Measurements from ENCODE around the gene UBTD2.
"Not testable (repeated sequence)": the region's sequence is repeated elsewhere in the genome, so short reads cannot be mapped to it uniquely, and the experiment has no call there.

Gene UBTD2, protein sequence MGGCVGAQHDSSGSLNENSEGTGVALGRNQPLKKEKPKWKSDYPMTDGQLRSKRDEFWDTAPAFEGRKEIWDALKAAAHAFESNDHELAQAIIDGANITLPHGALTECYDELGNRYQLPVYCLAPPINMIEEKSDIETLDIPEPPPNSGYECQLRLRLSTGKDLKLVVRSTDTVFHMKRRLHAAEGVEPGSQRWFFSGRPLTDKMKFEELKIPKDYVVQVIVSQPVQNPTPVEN

DNA sequence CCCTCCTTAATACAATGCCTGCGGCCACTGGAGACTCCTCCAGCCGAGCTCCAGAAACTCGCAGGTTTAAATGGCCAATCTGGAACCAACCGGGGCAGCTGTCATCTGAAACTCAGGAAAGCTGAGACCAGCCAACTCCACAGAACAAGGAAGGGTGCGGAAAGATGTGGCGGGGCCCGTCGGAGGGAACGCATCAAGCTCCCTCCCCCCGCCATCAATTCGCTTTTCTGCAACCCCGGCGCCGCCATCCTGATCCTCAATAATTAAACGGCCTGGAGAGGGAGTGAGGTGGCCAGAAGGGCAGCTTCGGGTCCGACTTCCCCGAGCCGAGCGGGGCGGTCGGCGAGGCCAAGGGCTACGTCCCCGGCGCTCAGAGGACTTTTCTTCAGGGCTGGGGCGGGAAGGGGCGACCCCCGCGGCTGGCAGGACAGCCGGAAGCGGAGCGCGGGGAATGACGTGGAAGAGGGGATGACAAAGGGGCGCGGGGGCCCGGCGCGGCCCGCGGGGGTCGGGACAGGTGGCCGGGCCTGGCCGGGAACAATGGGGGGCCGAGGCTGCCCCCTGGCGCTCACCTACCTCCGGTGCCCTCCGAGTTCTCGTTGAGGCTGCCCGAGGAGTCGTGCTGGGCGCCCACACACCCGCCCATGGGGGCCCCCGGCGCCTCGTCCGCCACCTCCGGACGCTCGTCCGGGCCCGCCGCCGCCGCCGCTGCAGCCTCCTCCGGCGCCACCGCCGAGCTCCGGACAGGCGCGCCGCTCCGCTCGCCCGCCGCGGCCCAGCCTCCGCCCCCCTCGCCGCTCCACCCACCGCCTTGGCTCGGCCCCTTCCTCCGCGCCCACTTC, at the start of gene UBTD2:
TSS of gene UBTD2 (minus strand) at position 745 of the 842 bp plus-strand sequence. CDS start at position 646, 99 bp downstream.
- DNase-seq (ENCODE audit: low read depth, low spot score), result peak; percentile 56

- not testable (repeated sequence) for DNase-seq (ENCODE audit: low read depth, low spot score)
These were observed 43.3 kb upstream of the UBTD2 start for GRCh38 chr5:172326901-172327300.

DNA sequence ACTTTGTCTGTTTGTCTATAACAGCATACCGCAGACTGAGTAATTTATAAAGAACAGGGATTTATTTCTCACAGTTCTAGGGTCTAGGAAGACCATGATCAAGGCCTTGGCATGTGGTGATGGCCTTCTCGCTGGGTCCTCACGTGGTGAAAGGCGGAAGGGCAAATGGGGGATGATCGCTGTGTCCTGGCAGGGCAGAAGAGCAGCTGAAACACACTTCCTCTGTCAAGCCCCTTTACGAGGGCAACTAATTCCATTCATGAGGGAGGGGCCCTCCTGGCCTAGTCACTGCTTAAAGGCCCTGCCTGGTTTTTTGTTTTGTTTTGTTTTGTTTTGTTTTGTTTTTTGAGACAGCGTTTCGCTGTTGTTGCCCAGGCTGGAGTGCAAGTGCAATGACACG, 41.9 kb upstream of the UBTD2 start:
- DNase-seq (ENCODE audit: low read depth, low spot score), result no peak

DNA sequence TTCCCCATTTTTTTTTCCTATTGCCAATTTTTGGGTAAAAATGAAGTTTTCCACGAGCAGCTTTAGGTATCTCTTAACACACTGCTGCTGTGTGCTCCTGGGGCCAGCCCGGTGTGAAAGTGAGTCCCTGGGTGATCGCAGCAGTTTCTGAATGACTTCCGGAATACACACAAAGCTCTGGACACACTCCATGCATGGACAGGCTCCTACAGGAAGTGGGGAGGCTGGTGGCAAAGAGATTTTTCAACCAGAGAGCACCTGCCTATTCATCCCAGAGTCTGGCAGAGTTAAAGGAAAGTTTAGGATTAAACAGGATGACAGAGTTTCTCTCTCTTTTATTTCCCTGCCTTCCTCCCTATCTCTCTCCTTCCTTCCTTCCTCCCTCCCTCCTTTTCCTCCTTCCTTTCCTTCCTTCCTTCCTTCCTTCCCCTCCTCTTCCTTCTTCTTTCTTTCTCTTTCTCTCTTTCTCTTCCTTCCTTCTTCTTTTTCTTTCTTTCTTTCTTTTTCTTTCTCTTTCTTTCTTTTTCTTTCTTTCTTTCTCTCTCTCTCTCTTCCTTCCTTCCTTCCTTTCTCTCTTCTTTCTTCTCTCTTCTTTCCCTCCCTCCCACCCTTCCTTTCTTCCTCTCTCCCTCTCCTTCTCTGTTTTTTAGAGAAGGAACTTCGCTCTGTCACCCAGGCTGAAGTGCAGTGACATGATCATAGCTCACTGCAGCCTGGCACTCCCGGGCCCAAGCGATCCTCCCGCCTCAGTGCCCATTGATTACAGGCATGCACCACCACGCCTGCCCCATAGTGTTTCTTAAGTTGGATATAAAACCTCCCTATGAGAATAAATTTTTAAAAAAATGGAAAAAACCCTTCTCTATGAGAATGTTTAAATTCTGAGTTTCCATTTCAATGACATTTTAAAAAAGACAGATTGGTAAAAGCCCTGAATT, 38.7 kb upstream of the UBTD2 start:
- no peak for DNase-seq (ENCODE audit: low read depth, low spot score)

- no peak for DNase-seq (ENCODE audit: low read depth, low spot score)
These were observed 38.0 kb upstream of the UBTD2 start for GRCh38 chr5:172321593-172321992.

GRCh38 chr5:172319708-172320441, 36.3 kb upstream of the UBTD2 start:
- no peak for DNase-seq (ENCODE audit: low read depth, low spot score)

GRCh38 chr5:172315587-172316493, 32.3 kb upstream of the UBTD2 start:
- no peak for DNase-seq (ENCODE audit: low read depth, low spot score)

DNA sequence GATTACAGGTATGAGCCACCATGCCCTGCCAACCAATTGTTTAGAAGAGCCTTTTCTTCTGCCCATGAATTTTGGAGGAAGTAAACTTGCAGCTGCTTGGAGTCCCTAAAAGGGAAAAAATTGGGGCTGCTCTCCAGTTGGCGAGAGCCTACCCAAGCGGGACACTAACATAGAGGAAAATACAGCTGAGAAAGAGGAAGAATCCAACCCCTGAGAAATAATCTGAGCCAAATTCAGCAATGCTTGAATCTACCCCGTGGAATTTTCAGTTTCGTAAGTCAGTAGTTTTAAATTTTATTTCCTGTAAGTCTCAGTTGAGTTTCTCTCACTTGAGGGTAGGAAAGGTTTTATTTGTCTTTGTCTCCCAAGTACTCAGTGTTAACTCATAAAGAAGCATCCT, 30.4 kb upstream of the UBTD2 start:
- DNase-seq (ENCODE audit: low read depth, low spot score), result no peak

GRCh38 chr5:172312286-172312685, 28.7 kb upstream of the UBTD2 start:
- no peak for DNase-seq (ENCODE audit: low read depth, low spot score)

DNA sequence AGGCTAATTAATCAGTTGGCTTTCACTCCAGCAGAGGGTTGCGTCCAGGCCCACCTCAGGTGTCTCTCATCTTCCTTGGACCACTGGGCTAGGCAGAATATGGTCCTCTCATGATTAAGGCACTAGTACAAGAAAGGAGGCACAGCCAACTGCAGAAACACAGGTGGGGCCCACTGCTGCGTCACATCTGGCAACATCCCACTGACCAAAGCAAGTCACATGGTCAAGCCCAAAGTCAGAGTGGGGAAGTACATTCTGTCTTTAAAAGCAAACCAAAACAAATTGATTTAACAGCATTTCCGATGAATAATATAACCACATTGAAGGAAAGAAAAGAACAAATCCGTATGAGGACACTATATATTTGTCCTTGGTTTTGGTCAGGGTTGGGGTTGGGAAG, 28.0 kb upstream of the UBTD2 start:
- no peak for DNase-seq (ENCODE audit: low read depth, low spot score)

- no peak for DNase-seq (ENCODE audit: low read depth, low spot score)
These were observed 27.5 kb upstream of the UBTD2 start for GRCh38 chr5:172311026-172311425.

GRCh38 chr5:172305380-172305779, 21.8 kb upstream of the UBTD2 start:
- no peak for DNase-seq (ENCODE audit: low read depth, low spot score)

- no peak for DNase-seq (ENCODE audit: low read depth, low spot score)
These were observed 20.2 kb upstream of the UBTD2 start for GRCh38 chr5:172303572-172304335.

DNA sequence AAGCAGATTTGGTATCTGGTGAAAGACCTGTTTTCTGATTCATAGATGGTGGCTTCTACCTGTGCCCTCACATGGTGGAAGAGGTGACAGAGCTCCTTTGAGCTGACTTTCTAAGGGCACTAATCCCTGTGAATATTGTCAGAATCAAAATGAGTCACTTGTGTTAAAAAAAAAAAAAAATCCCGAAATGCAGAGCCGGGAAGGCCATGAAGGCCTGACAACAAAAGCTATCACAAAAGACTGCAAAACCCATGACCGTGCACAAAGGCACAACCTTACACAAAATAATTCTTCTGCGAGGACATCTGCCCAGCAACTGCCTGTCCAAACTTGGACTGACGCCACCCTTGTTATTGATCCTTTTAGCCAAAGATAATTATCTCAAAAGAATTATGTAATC, 19.6 kb upstream of the UBTD2 start:
- no peak for DNase-seq (ENCODE audit: low read depth, low spot score)

DNA sequence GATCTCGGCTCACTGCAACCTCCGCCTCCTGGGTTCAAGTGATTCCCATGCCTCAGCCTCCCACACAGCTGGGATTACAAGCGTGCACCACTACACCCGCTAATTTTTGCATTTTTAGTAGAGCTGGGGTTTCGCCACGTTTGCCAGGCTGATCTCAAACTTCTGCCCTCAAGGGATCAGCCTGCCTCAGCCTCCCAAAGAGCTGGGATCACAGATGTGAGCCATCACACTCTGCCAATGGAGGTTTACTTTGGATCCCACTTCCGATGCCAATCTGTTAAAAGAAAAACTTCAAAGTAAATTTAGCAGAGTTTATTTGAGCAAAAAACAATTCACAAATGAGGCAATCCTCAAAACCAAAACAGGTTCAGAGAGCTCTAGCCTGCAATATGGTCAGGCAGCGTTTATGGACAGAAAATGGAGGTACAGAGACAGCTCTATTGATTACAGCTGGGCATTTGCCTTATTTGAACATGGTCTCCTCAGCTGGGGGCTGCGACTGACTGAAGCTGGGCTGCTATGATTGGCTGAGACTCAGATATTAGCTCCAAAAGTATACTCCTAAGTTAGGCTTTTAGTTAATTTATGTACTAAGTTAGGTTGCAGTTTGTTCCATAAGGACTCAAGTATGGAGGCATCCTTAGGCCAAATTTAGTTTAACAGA, 18.6 kb upstream of the UBTD2 start:
- no peak for DNase-seq (ENCODE audit: low read depth, low spot score)

DNA sequence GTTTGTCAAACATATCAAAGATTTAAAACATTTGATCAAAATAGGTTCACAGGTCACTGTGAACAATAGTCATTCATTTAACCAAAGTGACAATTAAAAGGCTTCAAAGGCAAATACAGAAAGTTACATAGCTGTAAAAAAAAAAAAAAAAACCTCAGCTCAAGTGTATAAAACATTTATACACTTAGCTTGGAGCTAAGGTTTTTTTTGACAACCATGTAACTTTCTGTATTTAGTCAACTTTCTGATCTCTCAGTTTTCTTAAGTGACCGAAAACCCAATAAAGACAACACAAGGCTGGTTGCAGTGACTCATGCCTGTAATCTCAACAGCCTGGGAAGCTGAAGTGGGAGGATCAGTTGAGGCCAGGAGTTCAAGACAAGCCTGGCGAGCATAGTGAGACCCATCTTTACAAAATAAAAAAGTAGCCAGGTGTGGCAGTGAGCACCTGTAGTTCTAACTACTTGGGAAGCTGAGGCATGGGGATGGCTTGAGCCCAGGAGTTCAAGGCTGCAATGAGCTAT, 16.4 kb upstream of the UBTD2 start:
- no peak for DNase-seq (ENCODE audit: low read depth, low spot score)

GRCh38 chr5:172294831-172295230, 11.3 kb upstream of the UBTD2 start:
- DNase-seq (ENCODE audit: low read depth, low spot score), result no peak

- DNase-seq (ENCODE audit: low read depth, low spot score), result no peak
These were observed 10.3 kb upstream of the UBTD2 start for GRCh38 chr5:172293745-172294342.
